ENCODE data around the gene FNBP1L.
"Not testable (repeated sequence)": the region's sequence is repeated elsewhere in the genome, so short reads cannot be mapped to it uniquely, and the experiment has no call there.

DNA sequence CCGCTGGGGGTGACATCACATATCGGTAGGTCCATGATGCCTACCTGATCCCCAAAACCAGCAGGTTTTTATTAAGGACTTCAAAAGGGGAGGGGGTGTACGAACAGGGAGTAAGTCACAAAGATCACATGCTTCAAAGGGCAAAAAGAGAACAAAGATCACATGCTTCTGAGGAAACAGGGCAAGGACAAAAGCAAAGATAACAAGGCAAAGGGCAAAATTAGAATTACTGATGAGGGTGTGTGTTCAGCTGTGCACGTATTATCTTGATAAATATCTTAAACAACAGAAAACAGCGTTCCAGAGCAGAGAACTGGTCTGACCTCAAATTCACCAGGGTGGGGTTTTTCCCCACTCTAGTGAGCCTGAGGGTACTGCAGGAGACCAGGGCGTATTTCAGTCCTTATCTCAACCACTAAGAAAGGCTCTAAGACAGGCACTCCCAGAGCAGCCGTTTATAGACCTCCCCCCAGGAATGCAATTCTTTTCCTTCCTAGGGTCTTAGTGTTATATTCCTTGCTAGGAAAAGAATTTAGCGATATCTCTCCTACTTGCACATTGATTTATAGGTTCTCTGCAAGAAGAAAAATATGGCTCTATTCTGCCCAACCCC, 31.3 kb downstream of the FNBP1L start:
- TF ChIP-seq, protein P1, sequence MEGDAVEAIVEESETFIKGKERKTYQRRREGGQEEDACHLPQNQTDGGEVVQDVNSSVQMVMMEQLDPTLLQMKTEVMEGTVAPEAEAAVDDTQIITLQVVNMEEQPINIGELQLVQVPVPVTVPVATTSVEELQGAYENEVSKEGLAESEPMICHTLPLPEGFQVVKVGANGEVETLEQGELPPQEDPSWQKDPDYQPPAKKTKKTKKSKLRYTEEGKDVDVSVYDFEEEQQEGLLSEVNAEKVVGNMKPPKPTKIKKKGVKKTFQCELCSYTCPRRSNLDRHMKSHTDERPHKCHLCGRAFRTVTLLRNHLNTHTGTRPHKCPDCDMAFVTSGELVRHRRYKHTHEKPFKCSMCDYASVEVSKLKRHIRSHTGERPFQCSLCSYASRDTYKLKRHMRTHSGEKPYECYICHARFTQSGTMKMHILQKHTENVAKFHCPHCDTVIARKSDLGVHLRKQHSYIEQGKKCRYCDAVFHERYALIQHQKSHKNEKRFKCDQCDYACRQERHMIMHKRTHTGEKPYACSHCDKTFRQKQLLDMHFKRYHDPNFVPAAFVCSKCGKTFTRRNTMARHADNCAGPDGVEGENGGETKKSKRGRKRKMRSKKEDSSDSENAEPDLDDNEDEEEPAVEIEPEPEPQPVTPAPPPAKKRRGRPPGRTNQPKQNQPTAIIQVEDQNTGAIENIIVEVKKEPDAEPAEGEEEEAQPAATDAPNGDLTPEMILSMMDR (conservative IDR thresholded peaks at IDR 0.05), result not testable (repeated sequence)
- not testable (repeated sequence) for TF ChIP-seq ZFX (IDR thresholded peaks at IDR 0.05)

All from C4-2B (cell line).